Prostate gland (tissue), 2 donors: ENCODE data around the gene GEMIN2.

Experiments
- CTCF ChIP-seq, 4 experiments: fragments of 200-600 bp in 2 of 4; fragments of 450-650 bp in 2 of 4; sonication (generic) in 2 of 4; IDR thresholded peaks; 1 replicate in 3 of 4; 2 replicates in 1 of 4; pipeline ENCODE4 v1.5.1; 2016 to 2019; ENCODE audit warnings: antibody characterized with exemption in 4 of 4, mild to moderate bottlenecking in 2 of 4, moderate library complexity in 2 of 4
- POLR2A ChIP-seq: fragments of 450-650 bp; IDR thresholded peaks from one replicate; pipeline ENCODE4 v1.6.1; 2016; ENCODE audit warnings: antibody characterized with exemption, mild to moderate bottlenecking
- POLR2AphosphoS5 ChIP-seq: sonication (generic); formaldehyde crosslinking; IDR thresholded peaks from one replicate; pipeline ENCODE4 v1.6.1; 2017; ENCODE audit warnings: antibody characterized with exemption

GRCh38 chr14:39108791-39109190, 5.3 kb upstream of the GEMIN2 start:
- TF ChIP-seq CTCF (IDR thresholded peaks at IDR 0.05), result no peak
- no peak for TF ChIP-seq POLR2AphosphoS5
- TF ChIP-seq POLR2A, result no peak
